DMS79 treated with DMSO at 0.1 percent for 48 hours (cell line): ENCODE measurements around the gene CDC123.
"Not testable (repeated sequence)": the region's sequence is repeated elsewhere in the genome, so short reads cannot be mapped to it uniquely, and the experiment has no call there.

ENCODE experiments used
- DNase-seq: peaks from one replicate; lab custom pipeline; 2025; lab: John Stamatoyannopoulos, UW

Gene CDC123

DNA sequence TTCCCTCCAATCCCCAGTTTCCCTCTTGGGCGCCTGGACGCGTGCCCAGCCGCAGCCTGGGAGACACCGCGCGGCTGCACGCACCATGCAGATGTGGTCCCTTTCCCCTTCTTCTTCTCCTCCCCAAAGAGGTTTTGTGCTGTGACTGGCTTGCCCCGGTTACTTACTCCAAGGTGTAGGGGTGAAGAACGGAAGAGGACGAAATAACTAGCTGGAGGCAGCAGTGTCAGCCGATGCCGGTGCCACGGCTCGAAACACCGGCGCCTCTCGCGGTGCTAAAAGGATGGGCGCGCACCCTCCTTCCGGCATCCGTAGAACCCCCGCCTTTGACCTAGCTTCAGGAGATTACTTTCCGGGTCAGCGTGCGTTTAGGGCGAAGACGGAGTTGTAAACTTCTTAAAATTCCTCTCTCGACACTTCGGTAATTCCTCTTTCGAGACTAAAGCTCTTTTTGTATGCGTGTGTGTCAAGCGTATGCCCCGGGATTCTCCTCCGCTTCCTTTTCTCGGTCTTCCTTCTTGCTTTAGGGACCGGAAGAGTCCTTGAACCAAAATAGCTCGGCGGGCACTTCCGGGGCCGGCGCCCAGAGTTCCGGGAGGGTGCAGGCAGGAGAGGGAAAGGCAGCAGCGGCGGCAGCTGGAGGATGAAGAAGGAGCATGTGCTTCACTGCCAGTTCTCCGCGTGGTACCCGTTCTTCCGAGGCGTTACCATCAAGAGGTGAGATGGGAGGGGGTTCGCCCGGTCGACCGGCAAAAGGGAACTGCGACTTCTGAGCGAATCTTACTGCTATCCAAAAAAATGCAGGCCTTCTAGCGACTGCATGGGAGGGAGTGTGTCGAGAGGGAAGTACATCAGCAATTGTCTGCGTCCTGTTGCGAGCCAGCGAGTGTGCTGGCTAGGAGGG is at the start of gene CDC123, which contains the start of gene NUDT5:
Gene CDC123, plus strand, starts transcription at position 586 of the 904 bp plus-strand sequence. Its CDS starts 58 bp downstream, at position 644.
Gene NUDT5, minus strand, starts transcription at position 289 of the 904 bp plus-strand sequence. CDS start 9,600 bp downstream, outside the sequence.
- peak; percentile 83 for DNase-seq

GRCh38 chr10:12150163-12150562 is 45.8 kb upstream of the CDC123 start:
- DNase-seq, result no peak

- DNase-seq, result no peak
Measured at GRCh38 chr10:12154516-12154915, 41.5 kb upstream of the CDC123 start.

GRCh38 chr10:12156367-12157123 is 39.4 kb upstream of the CDC123 start:
- no peak for DNase-seq

DNA sequence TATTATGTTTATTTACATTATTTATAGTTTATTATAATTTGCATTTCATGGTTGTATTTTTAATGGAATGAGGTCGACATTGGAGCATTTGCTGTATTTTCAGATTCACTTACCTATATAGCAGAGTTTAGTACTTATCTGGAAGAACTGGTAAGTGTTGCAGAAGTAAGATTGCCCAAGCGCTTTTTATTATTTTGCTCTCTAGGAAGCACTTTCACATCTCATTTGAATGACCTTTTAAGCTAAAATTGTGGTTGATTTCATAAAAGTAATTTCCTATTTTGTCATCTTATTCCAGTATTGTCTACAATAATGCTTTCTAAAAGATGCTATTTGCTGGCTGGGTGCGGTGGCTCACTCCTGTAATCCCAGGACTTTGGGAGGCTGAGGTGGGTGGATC is 37.9 kb upstream of the CDC123 start:
- no peak for DNase-seq

DNA sequence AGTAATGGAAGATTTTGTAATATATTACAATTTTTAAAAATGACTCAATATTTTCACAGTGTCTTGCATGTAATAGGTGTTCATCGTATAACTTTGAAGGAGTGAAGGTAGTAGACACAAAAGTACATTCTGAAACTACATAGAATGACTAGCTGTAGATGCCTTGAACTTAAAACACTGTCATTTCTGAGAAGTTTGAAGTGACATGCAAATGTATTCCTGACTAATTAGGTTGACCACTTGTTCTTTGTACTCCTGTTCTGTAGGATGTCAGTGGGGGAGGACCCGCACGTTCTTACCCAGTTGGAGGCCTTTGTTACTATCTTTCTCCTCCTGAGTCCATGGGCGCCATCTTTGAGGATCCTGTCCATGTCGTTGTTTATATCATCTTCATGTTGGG is 35.3 kb upstream of the CDC123 start:
- DNase-seq, result no peak

GRCh38 chr10:12162927-12163326 is 33.1 kb upstream of the CDC123 start:
- DNase-seq, result no peak

DNA sequence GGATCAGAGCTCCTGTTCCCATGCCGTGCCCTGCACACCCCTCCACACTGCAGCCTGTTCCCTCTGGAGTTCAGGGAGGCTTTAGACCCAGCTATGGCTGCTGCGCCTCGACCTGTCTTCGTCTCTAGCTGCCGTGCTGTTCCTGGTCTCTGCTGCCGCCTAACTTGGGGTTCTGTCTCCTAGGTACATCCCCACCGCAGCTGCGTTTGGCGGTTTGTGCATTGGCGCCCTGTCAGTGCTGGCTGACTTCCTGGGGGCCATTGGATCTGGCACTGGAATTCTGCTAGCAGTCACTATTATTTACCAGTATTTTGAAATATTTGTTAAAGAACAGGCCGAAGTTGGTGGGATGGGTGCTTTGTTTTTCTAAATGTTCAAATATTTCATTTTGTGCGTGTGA is 31.9 kb upstream of the CDC123 start:
- no peak for DNase-seq

- no peak for DNase-seq
Measured at GRCh38 chr10:12165036-12165435, 31.0 kb upstream of the CDC123 start.

DNA sequence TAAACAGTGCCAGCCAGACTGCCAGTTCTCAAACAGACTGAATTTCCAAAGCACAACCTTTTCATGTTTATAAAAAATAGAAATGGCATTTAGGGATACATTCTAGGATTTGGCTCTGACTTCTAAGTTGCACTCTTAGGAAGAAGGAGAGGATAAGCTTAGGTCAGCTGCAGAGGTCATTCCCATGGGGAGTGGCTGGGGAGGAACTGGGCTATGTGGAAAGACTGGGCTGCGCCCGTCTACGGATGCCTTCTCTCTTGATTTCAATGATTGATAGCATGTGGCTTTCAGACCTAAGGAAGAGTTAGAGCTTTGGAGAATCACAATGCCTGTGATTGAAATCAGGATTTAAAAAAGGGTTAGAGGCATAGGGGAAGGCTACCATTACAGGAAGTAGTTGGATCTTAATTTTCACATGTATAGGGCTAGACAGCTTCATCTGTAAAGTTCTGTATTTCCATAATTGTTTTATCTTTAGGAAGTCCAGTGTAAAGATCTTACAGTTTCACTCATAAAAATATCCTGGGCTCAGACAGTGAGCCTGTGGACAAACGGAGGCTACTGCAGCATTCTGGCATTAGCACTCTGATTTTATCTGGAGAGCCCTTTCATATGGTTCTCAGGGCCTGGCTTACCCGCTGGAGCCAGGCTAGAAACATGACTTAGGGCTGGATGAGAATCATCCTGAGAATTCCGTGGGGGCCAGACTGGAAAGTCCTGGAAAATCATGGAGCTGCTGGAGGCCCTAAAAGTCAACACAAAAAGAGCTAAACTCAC is 29.8 kb upstream of the CDC123 start:
- DNase-seq, result no peak

DNA sequence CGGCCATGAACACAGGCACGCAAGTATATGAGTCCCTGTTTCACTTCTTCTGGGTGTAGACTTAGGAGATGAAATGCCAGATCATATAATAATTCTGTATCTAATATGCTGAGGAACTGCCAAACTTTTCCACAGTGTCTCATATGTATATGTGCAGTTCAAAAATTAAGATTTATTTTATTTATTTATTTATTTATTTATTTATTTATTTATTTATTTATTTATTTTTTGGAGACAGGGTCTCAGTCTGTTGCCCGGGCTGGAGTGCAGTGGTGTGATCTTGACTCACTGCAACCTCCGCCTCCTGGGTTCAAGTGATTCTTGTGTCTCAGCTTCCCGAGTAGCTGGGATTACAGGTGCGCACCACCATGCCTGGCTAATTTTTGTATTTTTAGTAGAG is 24.5 kb upstream of the CDC123 start:
- not testable (repeated sequence) for DNase-seq

DNA sequence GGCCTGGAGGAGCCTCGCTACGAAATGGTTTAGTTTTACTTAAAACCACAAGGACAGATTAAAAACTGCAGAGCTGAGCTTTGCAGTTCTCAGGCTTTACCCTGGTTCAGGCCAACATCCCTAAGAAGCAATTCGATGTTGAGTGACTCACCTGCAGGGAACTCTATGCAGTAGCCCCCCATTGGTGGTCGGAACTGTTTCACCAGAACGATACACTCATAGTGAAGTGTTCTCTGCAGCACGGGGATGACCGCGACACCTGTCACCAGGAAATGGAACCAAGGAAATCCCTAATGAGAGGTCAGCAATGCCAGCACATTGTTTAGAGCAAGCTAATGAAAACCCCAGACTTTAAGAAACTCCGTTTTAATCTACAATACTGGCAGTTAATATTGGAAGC is 18.3 kb upstream of the CDC123 start:
- DNase-seq, result no peak

DNA sequence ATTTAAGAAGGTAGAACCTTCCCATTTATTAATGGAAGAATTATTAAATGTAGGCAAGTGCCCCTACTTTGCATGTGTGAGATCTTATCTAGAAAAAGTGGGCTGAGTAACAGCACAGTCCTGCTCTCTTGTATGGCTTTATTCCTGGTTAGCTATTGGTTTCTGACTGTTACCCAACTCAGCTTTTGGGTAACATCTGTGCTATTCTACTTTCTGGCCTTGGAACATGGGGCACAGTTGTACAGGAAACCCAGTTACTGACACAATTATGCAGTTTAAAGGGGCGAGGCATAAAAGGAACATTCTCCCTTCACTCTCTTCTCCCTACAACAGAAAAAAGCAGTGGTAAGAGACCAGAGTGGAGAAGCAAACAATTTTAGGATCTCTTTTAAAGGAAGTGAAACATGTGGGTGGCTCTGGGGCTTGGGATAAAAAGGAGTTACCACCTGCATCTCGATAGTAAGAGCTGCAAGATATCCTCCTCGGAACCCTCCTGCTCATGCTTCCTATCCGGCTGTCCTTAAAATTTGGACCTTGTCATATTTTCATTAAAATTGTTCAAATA is 16.3 kb upstream of the CDC123 start:
- DNase-seq, result no peak

- DNase-seq, result no peak
Measured at GRCh38 chr10:12180221-12180974, 15.6 kb upstream of the CDC123 start.

DNA sequence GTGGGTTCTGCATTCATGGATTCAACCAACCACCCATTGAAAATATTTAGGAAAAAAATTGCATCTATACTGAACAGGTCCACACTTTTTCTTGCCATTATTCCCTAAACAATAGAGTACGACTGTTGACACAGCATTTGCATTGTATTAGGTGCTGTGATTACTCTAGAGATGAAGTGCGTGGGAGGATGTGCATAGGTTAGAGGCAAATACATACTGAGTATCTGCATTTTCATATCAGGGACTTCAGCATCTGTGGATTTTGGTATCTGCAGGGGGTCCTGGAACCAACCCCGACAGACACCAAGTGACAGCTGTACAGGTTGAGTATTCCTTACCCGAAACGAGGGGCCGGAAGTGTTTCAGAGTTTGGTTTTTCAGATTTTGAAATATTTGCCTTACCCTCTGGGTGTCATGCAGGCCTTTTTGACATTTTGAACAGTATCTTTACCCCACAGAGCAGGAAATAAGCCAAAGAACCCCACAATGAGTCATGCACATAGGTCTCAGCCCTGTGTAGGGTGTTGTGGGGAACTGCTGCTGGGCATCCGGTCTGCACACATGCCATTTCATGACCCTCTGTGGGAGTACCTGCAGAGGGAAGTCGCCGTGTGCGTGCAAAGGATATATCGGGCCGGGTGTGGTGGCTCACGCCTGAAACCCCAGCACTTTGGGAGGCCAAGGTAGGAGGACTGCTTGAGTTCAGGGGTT is 14.8 kb upstream of the CDC123 start:
- DNase-seq, result no peak

- DNase-seq, result no peak
Measured at GRCh38 chr10:12184165-12184564, 11.8 kb upstream of the CDC123 start.

DNA sequence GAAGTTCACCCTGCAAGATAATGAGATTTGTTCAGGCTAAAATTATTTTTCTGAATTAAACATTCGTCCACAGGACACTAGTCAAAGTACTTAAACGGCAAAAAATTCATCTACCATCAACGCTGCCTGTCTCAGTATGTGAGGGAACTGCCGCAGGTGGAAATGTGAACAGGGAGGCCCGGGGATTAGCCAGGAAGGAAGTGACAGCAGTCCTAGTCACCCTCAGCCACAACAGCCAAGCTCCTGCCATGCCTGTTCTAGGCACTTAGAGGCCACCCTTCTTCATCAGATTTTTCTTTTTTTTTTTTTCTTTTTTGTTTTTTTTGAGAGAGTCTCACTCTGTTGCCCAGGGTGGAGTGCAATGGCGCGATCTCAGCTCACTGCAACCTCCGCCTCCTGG is 9.7 kb upstream of the CDC123 start:
- no peak for DNase-seq

GRCh38 chr10:12187321-12187905 is 8.6 kb upstream of the CDC123 start:
- DNase-seq, result no peak

DNA sequence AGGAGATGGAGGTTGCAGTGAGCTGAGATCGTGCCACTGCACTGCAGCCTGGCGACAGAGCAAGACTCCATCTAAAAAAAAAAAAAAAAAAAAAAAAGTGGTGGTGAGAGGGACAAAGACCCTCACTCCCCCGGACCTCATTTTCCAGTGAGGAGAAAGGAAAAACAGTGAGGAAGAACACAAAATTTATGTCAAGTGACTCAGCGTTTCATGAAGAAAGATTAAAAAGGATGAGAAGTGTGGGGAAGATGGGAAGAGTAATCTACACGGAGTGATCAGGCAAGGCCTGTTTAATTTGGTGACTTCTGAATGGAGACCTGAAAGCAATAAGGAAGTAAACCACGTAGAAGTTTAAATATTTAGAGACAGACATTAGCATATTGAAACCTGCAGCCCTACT is 7.3 kb upstream of the CDC123 start:
- no peak for DNase-seq

GRCh38 chr10:12189426-12189825 is 6.6 kb upstream of the CDC123 start:
- DNase-seq, result no peak
